CD4-positive, alpha-beta memory T cell (primary cell): Measurements from ENCODE around the gene ZNF143. TPM values are rescaled to one million over a fixed set of nuclear protein-coding genes. Genes with fewer than 3 reads are reported as not detected.
"Not testable (repeated sequence)": the region's sequence is repeated elsewhere in the genome, so short reads cannot be mapped to it uniquely, and the experiment has no call there.

Source experiments
- CTCF ChIA-PET: fragments of 350-600 bp; sonication (Branson Sonifier 250); formaldehyde crosslinking; loops from one replicate; lab custom pipeline; 2021; ENCODE audit warnings: inconsistent platforms; ENCODE audit not compliant: partially characterized antibody; lab: Charles Lee
- POLR2A ChIA-PET: fragments of 350-600 bp; sonication (Branson Sonifier 250); formaldehyde crosslinking; loops from one replicate; lab custom pipeline; 2021; ENCODE audit not compliant: partially characterized antibody; lab: Charles Lee
- DNase-seq, 5 donors: peaks; one replicate each; pipeline versions ENCODE4 v3.0.0 to v3.0.0-alpha.2; 2020 to 2022; ENCODE audit warnings: mixed read lengths in 1 of 5
- H3K27ac ChIP-seq: one replicate; pipeline ENCODE4 v1.7.0; 2013; ENCODE audit warnings: low read depth, low read length
- H3K27me3 ChIP-seq: 2 replicates; pipeline ENCODE4 v1.7.0; 2013; ENCODE audit warnings: mild to moderate bottlenecking, low read length, moderate library complexity; ENCODE audit not compliant: insufficient read depth
- H3K36me3 ChIP-seq: 2 replicates; pipeline ENCODE4 v1.7.0; 2013; ENCODE audit warnings: mild to moderate bottlenecking, low read length, moderate library complexity; ENCODE audit not compliant: insufficient read depth
- H3K4me1 ChIP-seq: 2 replicates; pipeline ENCODE4 v1.7.0; 2013; ENCODE audit warnings: mild to moderate bottlenecking, low read length, moderate library complexity; ENCODE audit not compliant: insufficient read depth
- H3K4me3 ChIP-seq, 2 donors: one replicate each; pipeline ENCODE4 v1.7.0; 2013; ENCODE audit warnings: low read length in 2 of 2, mild to moderate bottlenecking in 1 of 2
- H3K9me3 ChIP-seq, 2 donors: one replicate each; pipeline ENCODE4 v1.7.0; 2013; ENCODE audit warnings: low read length in 2 of 2, control low read depth in 1 of 2; ENCODE audit not compliant: control insufficient read depth in 1 of 2
- H3K27ac Mint-ChIP-seq, 7 donors: one replicate each; pipeline ENCODE4 v1.8.0; 2020 to 2021; ENCODE audit warnings: mixed read lengths in 7 of 7, mild to moderate bottlenecking in 6 of 7, inconsistent platforms in 3 of 7, moderate library complexity in 3 of 7
- H3K27me3 Mint-ChIP-seq, 2 donors: one replicate each; pipeline ENCODE4 v1.8.0; 2020 to 2021; ENCODE audit warnings: mixed read lengths in 2 of 2
- H3K36me3 Mint-ChIP-seq, 2 donors: one replicate each; pipeline ENCODE4 v1.8.0; 2020 to 2021; ENCODE audit warnings: mixed read lengths in 2 of 2, inconsistent platforms in 1 of 2, mild to moderate bottlenecking in 1 of 2
- H3K4me1 Mint-ChIP-seq, 4 donors: one replicate each; pipeline ENCODE4 v1.8.0; 2020 to 2021; ENCODE audit warnings: mixed read lengths in 4 of 4, mild to moderate bottlenecking in 1 of 4
- H3K4me3 Mint-ChIP-seq, 8 donors: one replicate each; pipeline ENCODE4 v1.8.0; 2020 to 2021; ENCODE audit warnings: mixed read lengths in 8 of 8, mild to moderate bottlenecking in 7 of 8, moderate library complexity in 6 of 8, inconsistent platforms in 3 of 8
- H3K9me3 Mint-ChIP-seq, 8 donors: one replicate each; pipeline ENCODE4 v1.8.0; 2020 to 2021; ENCODE audit warnings: mixed read lengths in 8 of 8, mild to moderate bottlenecking in 5 of 8, inconsistent platforms in 3 of 8, moderate library complexity in 1 of 8
- intact Hi-C: fragments of 100-400 bp; cut with micrococcal nuclease; formaldehyde crosslinking; loops from one replicate; pipeline ENCODE4 v1.15.1; 2023
- polyA plus RNA-seq, 2 donors: library from polyadenylated mRNA; unstranded; fragments of 300-500 nt; fragmentation: Illumina TruSeq; gene quantifications; one replicate each; pipeline ENCODE4 v1.2.3, GENCODE V29; 2021
- total RNA-seq, 2 experiments: library from RNA; stranded (reverse); gene quantifications; one replicate each; pipeline ENCODE4 v1.2.3, GENCODE V29; 2021

The ZNF143 gene
- total RNA-seq (10 to 100 TPM; 50.5 to 51.1 TPM), polyA plus RNA-seq (10 to 100 TPM; 41.7 to 54.6 TPM)

DNA sequence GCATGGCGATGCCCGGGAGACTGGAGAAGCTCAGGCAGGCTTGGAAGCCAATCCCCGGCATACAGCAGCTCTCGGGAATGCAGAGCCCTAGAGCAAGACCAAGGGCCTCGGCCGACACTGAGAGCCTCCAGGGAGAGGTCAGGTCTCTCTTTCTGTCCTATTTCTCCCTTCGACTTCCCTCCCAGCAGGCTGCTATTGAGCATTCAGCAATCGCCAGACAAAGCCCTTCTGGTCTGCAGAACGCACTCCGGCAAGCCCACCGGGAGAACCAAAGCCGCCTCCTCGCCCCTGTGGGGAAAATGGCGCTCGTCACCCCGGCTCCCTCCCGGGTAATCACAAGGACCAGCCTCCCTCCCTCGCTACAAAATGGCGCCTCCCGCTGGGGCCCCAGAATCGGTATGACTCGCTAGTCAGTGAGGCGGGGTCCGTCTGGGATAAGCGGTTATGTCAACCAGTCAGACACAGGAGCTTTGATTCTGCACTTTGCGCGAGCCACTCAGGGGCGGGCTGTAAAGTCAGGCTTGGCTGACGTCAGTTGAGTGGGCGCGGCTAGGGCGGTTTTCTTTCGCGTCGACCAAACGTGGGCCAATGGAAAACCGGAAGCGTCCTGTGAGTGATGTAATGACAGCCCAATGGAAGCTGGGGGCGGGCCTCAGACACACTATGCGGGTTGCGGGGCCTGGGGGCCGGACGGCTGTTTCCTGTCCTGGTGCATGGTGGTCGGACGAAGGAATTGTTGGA lies at the start of gene ZNF143:
TSS of gene ZNF143 (plus strand) at position 691 of the 741 bp plus-strand sequence. CDS start 10,297 bp downstream, outside the sequence.
- Mint-ChIP-seq H3K36me3 (peaks cover 3 to 12% of the 10 kb centered on the region in 2 donors), H3K27me3 (no peaks in the 10 kb centered on the region), H3K27ac (peak within 1 kb of the TSS; percentile 98 to 100 (median 99)), H3K4me1 (peaks cover 16 to 43% (median 26%) of the 10 kb centered on the region in 4 donors), H3K9me3 (no peaks in the 10 kb centered on the region), H3K4me3 (peak within 1 kb of the TSS; percentile 93 to 98 (median 97))
- intact Hi-C loops: loop anchor here (1.0 to 5.0 kb wide), 12 partner anchors 76 to 1396 kb away; partner anchors contain the start of genes DENND5A, EIF4G2, IPO7 and RPL27A
- peaks cover 33% of the 10 kb centered on the region for H3K4me1 ChIP-seq
- POLR2A ChIA-PET: interaction anchor here (0.6 to 4.2 kb wide), 59 partner anchors 9 to 1473 kb away, joined by 3 to 70 read pairs (median 5); partner anchors contain the start of genes AKIP1, CTR9, DENND5A and EIF3F
- H3K9me3 ChIP-seq: no peaks in the 10 kb centered on the region
- H3K4me3 ChIP-seq: peak within 1 kb of the TSS; percentile 88 to 96
- DNase-seq: peak; percentile 99 to 100 (median 100)
- H3K36me3 ChIP-seq: no peaks in the 10 kb centered on the region
- H3K27ac ChIP-seq: peak within 1 kb of the TSS; percentile 97
- CTCF ChIA-PET: interaction anchor here (0.5 to 3.3 kb wide), 11 partner anchors 12 to 545 kb away, joined by 3 to 12 read pairs (median 3); partner anchors contain the start of gene IPO7
- H3K27me3 ChIP-seq: no peaks in the 10 kb centered on the region

DNA sequence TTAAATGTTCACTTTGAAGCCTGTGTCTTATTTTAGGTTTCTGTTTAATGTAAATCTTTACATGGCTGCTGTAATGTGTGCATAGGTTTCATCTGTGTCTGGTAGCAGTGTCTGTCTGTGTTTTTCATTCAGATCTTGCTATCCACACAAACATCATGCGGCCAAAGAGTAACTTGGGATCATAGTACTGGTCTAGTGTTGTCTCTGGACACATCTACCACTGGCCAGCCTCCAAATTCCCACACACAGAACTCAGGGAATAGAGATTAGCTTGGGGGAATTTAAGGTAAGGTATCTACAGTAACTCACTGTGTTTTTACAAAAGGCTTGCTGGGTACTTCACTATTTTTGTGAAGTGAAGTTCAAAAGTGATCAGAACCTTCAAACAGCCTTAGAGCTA lies 32.1 kb upstream of the ZNF143 start:
- peaks cover 32 to 72% of the 10 kb centered on the region in 2 donors for H3K36me3 Mint-ChIP-seq
- intact Hi-C loops: no loop called here
- H3K36me3 ChIP-seq: peaks cover 45% of the 10 kb centered on the region

GRCh38 chr11:9438611-9439010 lies 22.2 kb upstream of the ZNF143 start:
- ChIA-PET POLR2A (interaction anchor here (2.7 kb wide), 1 partner anchor 22 kb away, joined by 9 read pairs; the partner anchor contains the start of gene ZNF143), CTCF (no interaction called here)
- Mint-ChIP-seq H3K36me3 (peaks cover 50 to 67% of the 10 kb centered on the region in 2 donors), H3K4me1 (no peaks in the 10 kb centered on the region), H3K9me3 (no peaks in the 10 kb centered on the region), H3K27ac (peak overlapping the region in 1 of 7 donors; percentile 12), H3K4me3 (no peak overlapping the region), H3K27me3 (no peaks in the 10 kb centered on the region)
- Histone ChIP-seq H3K27ac (no peak overlapping the region), H3K9me3 (no peaks in the 10 kb centered on the region), H3K27me3 (no peaks in the 10 kb centered on the region), H3K4me3 (no peak overlapping the region), H3K36me3 (peaks cover 66% of the 10 kb centered on the region), H3K4me1 (no peaks in the 10 kb centered on the region)
- intact Hi-C loops: no loop called here
- no peak for DNase-seq

More for the DNA sequence above, 32.1 kb upstream of the ZNF143 start:
- H3K27ac ChIP-seq: no peak overlapping the region
- no peaks in the 10 kb centered on the region for H3K27me3 ChIP-seq
- Mint-ChIP-seq H3K4me1 (no peaks in the 10 kb centered on the region), H3K27ac (no peak overlapping the region), H3K4me3 (no peak overlapping the region), H3K9me3 (no peaks in the 10 kb centered on the region), H3K27me3 (no peaks in the 10 kb centered on the region)
- no peaks in the 10 kb centered on the region for H3K9me3 ChIP-seq
- no peak for DNase-seq
- no peaks in the 10 kb centered on the region for H3K4me1 ChIP-seq
- CTCF ChIA-PET: interaction anchor here (1.4 kb wide), 1 partner anchor 78 kb away, joined by 5 read pairs; no protein-coding TSS in a partner anchor
- POLR2A ChIA-PET: no interaction called here
- no peak overlapping the region for H3K4me3 ChIP-seq

DNA sequence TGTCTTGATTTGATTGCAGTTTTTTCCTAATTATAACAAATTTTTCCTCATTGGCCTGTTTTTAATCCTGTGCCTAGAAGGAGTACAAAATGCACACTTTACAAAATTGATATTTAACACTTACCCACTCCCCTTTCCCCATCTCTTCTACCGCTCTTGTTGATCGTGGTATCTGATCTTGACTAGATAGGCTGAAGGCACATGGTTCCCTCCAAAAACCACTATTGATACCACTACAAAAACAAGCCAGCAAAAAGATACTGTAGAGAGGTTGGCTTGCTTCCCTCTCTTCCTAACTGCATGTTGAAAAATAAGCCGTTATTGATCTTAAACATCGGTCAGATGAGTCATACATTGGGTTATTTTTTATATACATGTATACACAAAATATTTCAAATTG lies 14.6 kb upstream of the ZNF143 start:
- ChIA-PET POLR2A (no interaction called here), CTCF (no interaction called here)
- DNase-seq: peak in 1 of 5 donors; percentile 8
- H3K4me1 Mint-ChIP-seq: peaks cover 3 to 10% (median 6%) of the 10 kb centered on the region in 4 donors
- H3K27me3 Mint-ChIP-seq: no peaks in the 10 kb centered on the region
- H3K4me3 Mint-ChIP-seq: peak overlapping the region in 1 of 8 donors; percentile 23
- Histone ChIP-seq H3K27me3 (no peaks in the 10 kb centered on the region), H3K9me3 (no peaks in the 10 kb centered on the region), H3K4me3 (no peak overlapping the region), H3K27ac (no peak overlapping the region), H3K4me1 (peaks cover 4% of the 10 kb centered on the region), H3K36me3 (peaks cover 11% of the 10 kb centered on the region)
- H3K27ac Mint-ChIP-seq: peak overlapping the region; percentile 9 to 70 (median 16)
- intact Hi-C loops: no loop called here
- H3K9me3 Mint-ChIP-seq: peaks cover 0 to 9% (median 0%) of the 10 kb centered on the region in 8 donors
- H3K36me3 Mint-ChIP-seq: peaks cover 17 to 39% of the 10 kb centered on the region in 2 donors

GRCh38 chr11:9448576-9449352 lies 12.0 kb upstream of the ZNF143 start:
- Mint-ChIP-seq H3K9me3 (peaks cover 0 to 21% (median 10%) of the 10 kb centered on the region in 8 donors), H3K4me1 (peaks cover 3 to 10% (median 6%) of the 10 kb centered on the region in 4 donors), H3K27ac (no peak overlapping the region), H3K36me3 (peaks cover 16 to 24% of the 10 kb centered on the region in 2 donors), H3K27me3 (no peaks in the 10 kb centered on the region), H3K4me3 (no peak overlapping the region)
- ChIA-PET POLR2A (interaction anchor here (4.2 kb wide), 1 partner anchor 11 kb away, joined by 28 read pairs; the partner anchor contains the start of gene ZNF143), CTCF (interaction anchor here (0.9 kb wide), 1 partner anchor 12 kb away, joined by 3 read pairs; the partner anchor contains the start of gene ZNF143)
- no peaks in the 10 kb centered on the region for H3K27me3 ChIP-seq
- no peak overlapping the region for H3K4me3 ChIP-seq
- H3K36me3 ChIP-seq: no peaks in the 10 kb centered on the region
- H3K4me1 ChIP-seq: peaks cover 4% of the 10 kb centered on the region
- intact Hi-C loops: no loop called here
- no peak for DNase-seq
- H3K27ac ChIP-seq: no peak overlapping the region
- no peaks in the 10 kb centered on the region for H3K9me3 ChIP-seq

DNA sequence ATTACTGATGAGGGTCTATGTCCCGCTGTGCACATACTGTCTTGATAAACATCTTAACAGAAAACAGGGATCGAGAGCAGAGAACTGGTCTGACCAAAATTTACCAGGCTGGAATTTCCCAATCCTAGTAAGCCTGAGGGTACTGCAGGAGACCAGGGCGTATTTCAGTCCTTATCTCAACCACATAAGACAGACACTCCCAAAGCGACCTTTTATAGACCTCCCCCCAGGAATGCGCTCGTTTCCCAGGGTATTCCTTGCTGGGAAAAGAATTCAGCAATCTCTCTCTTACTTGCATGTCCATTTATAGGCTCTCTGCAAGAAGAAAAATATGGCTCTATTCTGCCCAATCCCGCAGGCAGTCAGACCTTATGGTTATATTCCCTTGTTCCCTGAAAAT lies 8.8 kb upstream of the ZNF143 start:
- H3K27ac ChIP-seq, intact Hi-C loops, DNase-seq, CTCF ChIA-PET, H3K4me3 ChIP-seq, H3K9me3 ChIP-seq, H3K4me3 Mint-ChIP-seq, H3K4me1 Mint-ChIP-seq, H3K36me3 Mint-ChIP-seq, H3K27me3 ChIP-seq, H3K4me1 ChIP-seq, POLR2A ChIA-PET, H3K36me3 ChIP-seq, H3K27ac Mint-ChIP-seq, H3K27me3 Mint-ChIP-seq: not testable (repeated sequence)
- peaks cover 0 to 21% (median 10%) of the 10 kb centered on the region in 8 donors for H3K9me3 Mint-ChIP-seq
